ENCODE measurements around the gene BOC.
"Not testable (repeated sequence)": the region's sequence is repeated elsewhere in the genome, so short reads cannot be mapped to it uniquely, and the experiment has no call there.

The BOC gene

GRCh38 chr3:113211330-113212149, at the start of gene BOC:
BOC (plus strand) TSS chr3:113211557; CDS start chr3:113249803, 38,246 bp downstream.
- peak within 1 kb of the TSS; percentile 84 for H3K4me3 ChIP-seq (ENCODE audit: low read length)
- H3K27ac ChIP-seq (ENCODE audit: low read depth, low read length) = peak within 1 kb of the TSS; percentile 96
- H3K9ac ChIP-seq (ENCODE audit: low read length) = peak within 1 kb of the TSS; percentile 74
- no peaks in the 10 kb centered on the region for H3K27me3 ChIP-seq (ENCODE audit: control insufficient read depth, insufficient read depth, low read length)
- peaks cover 13% of the 10 kb centered on the region for H3K4me1 ChIP-seq (ENCODE audit: control insufficient read depth, insufficient read depth, low read length)
- H3K36me3 ChIP-seq (ENCODE audit: control insufficient read depth, insufficient read depth, low read length) = no peaks in the 10 kb centered on the region

- H3K27me3 ChIP-seq (ENCODE audit: control insufficient read depth, insufficient read depth, low read length) = no peaks in the 10 kb centered on the region
- H3K27ac ChIP-seq (ENCODE audit: low read depth, low read length) = no peak overlapping the region
- no peaks in the 10 kb centered on the region for H3K36me3 ChIP-seq (ENCODE audit: control insufficient read depth, insufficient read depth, low read length)
- no peak overlapping the region for H3K9ac ChIP-seq (ENCODE audit: low read length)
- no peak overlapping the region for H3K4me3 ChIP-seq (ENCODE audit: low read length)
- H3K4me1 ChIP-seq (ENCODE audit: control insufficient read depth, insufficient read depth, low read length) = peaks cover 11% of the 10 kb centered on the region
These were observed 49.7 kb upstream of the BOC start for GRCh38 chr3:113161661-113162060.

GRCh38 chr3:113163152-113163551, 48.2 kb upstream of the BOC start:
- no peak overlapping the region for H3K27ac ChIP-seq (ENCODE audit: low read depth, low read length)
- no peaks in the 10 kb centered on the region for H3K36me3 ChIP-seq (ENCODE audit: control insufficient read depth, insufficient read depth, low read length)
- no peaks in the 10 kb centered on the region for H3K27me3 ChIP-seq (ENCODE audit: control insufficient read depth, insufficient read depth, low read length)

GRCh38 chr3:113165841-113166240, 45.5 kb upstream of the BOC start:
- peaks cover 40% of the 10 kb centered on the region for H3K4me1 ChIP-seq (ENCODE audit: control insufficient read depth, insufficient read depth, low read length)
- H3K27ac ChIP-seq (ENCODE audit: low read depth, low read length) = peak overlapping the region; percentile 84
- H3K4me3 ChIP-seq (ENCODE audit: low read length) = no peak overlapping the region
- H3K27me3 ChIP-seq (ENCODE audit: control insufficient read depth, insufficient read depth, low read length) = no peaks in the 10 kb centered on the region
- no peaks in the 10 kb centered on the region for H3K36me3 ChIP-seq (ENCODE audit: control insufficient read depth, insufficient read depth, low read length)
- H3K9ac ChIP-seq (ENCODE audit: low read length) = no peak overlapping the region

More at GRCh38 chr3:113163152-113163551, 48.2 kb upstream of the BOC start:
- Histone ChIP-seq H3K4me3 (ENCODE audit: low read length) (no peak overlapping the region), H3K9ac (ENCODE audit: low read length) (no peak overlapping the region), H3K4me1 (ENCODE audit: control insufficient read depth, insufficient read depth, low read length) (peaks cover 21% of the 10 kb centered on the region)

- no peaks in the 10 kb centered on the region for H3K27me3 ChIP-seq (ENCODE audit: control insufficient read depth, insufficient read depth, low read length)
- peak overlapping the region; percentile 84 for H3K27ac ChIP-seq (ENCODE audit: low read depth, low read length)
- no peak overlapping the region for H3K9ac ChIP-seq (ENCODE audit: low read length)
- peaks cover 40% of the 10 kb centered on the region for H3K4me1 ChIP-seq (ENCODE audit: control insufficient read depth, insufficient read depth, low read length)
- H3K4me3 ChIP-seq (ENCODE audit: low read length) = no peak overlapping the region
- H3K36me3 ChIP-seq (ENCODE audit: control insufficient read depth, insufficient read depth, low read length) = no peaks in the 10 kb centered on the region
These were observed 45.0 kb upstream of the BOC start for GRCh38 chr3:113166357-113166718.

- H3K4me1 ChIP-seq (ENCODE audit: control insufficient read depth, insufficient read depth, low read length) = peaks cover 40% of the 10 kb centered on the region
- peak overlapping the region; percentile 84 for H3K27ac ChIP-seq (ENCODE audit: low read depth, low read length)
- H3K9ac ChIP-seq (ENCODE audit: low read length) = no peak overlapping the region
- no peak overlapping the region for H3K4me3 ChIP-seq (ENCODE audit: low read length)
- no peaks in the 10 kb centered on the region for H3K27me3 ChIP-seq (ENCODE audit: control insufficient read depth, insufficient read depth, low read length)
- H3K36me3 ChIP-seq (ENCODE audit: control insufficient read depth, insufficient read depth, low read length) = no peaks in the 10 kb centered on the region
These were observed 44.5 kb upstream of the BOC start for GRCh38 chr3:113166719-113167492.

GRCh38 chr3:113167825-113168801, 43.2 kb upstream of the BOC start:
- Histone ChIP-seq H3K27ac (ENCODE audit: low read depth, low read length) (peak overlapping the region; percentile 84), H3K4me1 (ENCODE audit: control insufficient read depth, insufficient read depth, low read length) (peaks cover 40% of the 10 kb centered on the region), H3K27me3 (ENCODE audit: control insufficient read depth, insufficient read depth, low read length) (no peaks in the 10 kb centered on the region), H3K9ac (ENCODE audit: low read length) (no peak overlapping the region), H3K36me3 (ENCODE audit: control insufficient read depth, insufficient read depth, low read length) (no peaks in the 10 kb centered on the region), H3K4me3 (ENCODE audit: low read length) (no peak overlapping the region)

- Histone ChIP-seq H3K27me3 (ENCODE audit: control insufficient read depth, insufficient read depth, low read length) (no peaks in the 10 kb centered on the region), H3K36me3 (ENCODE audit: control insufficient read depth, insufficient read depth, low read length) (no peaks in the 10 kb centered on the region), H3K9ac (ENCODE audit: low read length) (no peak overlapping the region), H3K4me1 (ENCODE audit: control insufficient read depth, insufficient read depth, low read length) (peaks cover 40% of the 10 kb centered on the region), H3K4me3 (ENCODE audit: low read length) (no peak overlapping the region), H3K27ac (ENCODE audit: low read depth, low read length) (peak overlapping the region; percentile 84)
These were observed 41.4 kb upstream of the BOC start for GRCh38 chr3:113169891-113170452.

- peaks cover 40% of the 10 kb centered on the region for H3K4me1 ChIP-seq (ENCODE audit: control insufficient read depth, insufficient read depth, low read length)
- H3K36me3 ChIP-seq (ENCODE audit: control insufficient read depth, insufficient read depth, low read length) = no peaks in the 10 kb centered on the region
- no peak overlapping the region for H3K4me3 ChIP-seq (ENCODE audit: low read length)
- no peak overlapping the region for H3K9ac ChIP-seq (ENCODE audit: low read length)
- no peaks in the 10 kb centered on the region for H3K27me3 ChIP-seq (ENCODE audit: control insufficient read depth, insufficient read depth, low read length)
- no peak overlapping the region for H3K27ac ChIP-seq (ENCODE audit: low read depth, low read length)
These were observed 40.6 kb upstream of the BOC start for GRCh38 chr3:113170771-113171170.

GRCh38 chr3:113171675-113172300, 39.6 kb upstream of the BOC start:
- H3K27ac ChIP-seq (ENCODE audit: low read depth, low read length); H3K4me3 ChIP-seq (ENCODE audit: low read length); H3K27me3 ChIP-seq (ENCODE audit: control insufficient read depth, insufficient read depth, low read length); H3K36me3 ChIP-seq (ENCODE audit: control insufficient read depth, insufficient read depth, low read length); H3K9ac ChIP-seq (ENCODE audit: low read length): not testable (repeated sequence)
- peaks cover 32% of the 10 kb centered on the region for H3K4me1 ChIP-seq (ENCODE audit: control insufficient read depth, insufficient read depth, low read length)

- Histone ChIP-seq H3K9ac (ENCODE audit: low read length) (no peak overlapping the region), H3K27ac (ENCODE audit: low read depth, low read length) (no peak overlapping the region), H3K4me3 (ENCODE audit: low read length) (no peak overlapping the region), H3K27me3 (ENCODE audit: control insufficient read depth, insufficient read depth, low read length) (no peaks in the 10 kb centered on the region), H3K36me3 (ENCODE audit: control insufficient read depth, insufficient read depth, low read length) (no peaks in the 10 kb centered on the region), H3K4me1 (ENCODE audit: control insufficient read depth, insufficient read depth, low read length) (peaks cover 23% of the 10 kb centered on the region)
These were observed 38.3 kb upstream of the BOC start for GRCh38 chr3:113173102-113173501.

All from rectal smooth muscle tissue (tissue), 1 donor.